AG08396 (cell line): ENCODE results near the gene IGFL3.
"Not testable (repeated sequence)": the region's sequence is repeated elsewhere in the genome, so short reads cannot be mapped to it uniquely, and the experiment has no call there.

Experiments
- DNase-seq: peaks from one replicate; pipeline ENCODE4 v3.0.0; 2012; ENCODE audit warnings: low spot score, mixed read lengths

Gene IGFL3

DNA sequence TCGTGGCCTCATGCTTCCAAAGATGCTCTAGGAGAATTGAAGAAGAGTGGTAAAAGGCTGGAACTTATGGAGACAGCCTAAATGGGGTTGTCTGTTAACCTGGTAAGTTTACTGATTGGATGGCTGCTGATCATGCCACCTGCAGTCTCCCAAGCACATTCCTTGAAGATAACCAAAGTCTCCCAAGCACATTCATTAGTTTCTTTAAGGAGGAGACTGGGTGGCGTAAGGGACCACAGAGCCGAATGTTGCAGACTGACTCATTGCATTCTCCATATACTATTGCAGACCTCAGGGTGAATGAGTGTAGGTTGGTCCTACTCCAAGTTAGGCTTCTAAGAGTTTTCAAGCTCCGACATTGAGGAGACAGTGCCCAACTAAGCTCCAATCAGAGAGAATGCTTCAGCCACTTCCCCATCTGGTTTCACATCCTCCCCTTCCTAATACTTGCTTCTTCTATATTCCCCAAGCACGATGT lies at the start of gene IGFL3:
Gene IGFL3, minus strand, starts transcription at position 51 of the 478 bp plus-strand sequence. Its CDS starts 39 bp downstream, at position 12.
- DNase-seq: no peak

DNA sequence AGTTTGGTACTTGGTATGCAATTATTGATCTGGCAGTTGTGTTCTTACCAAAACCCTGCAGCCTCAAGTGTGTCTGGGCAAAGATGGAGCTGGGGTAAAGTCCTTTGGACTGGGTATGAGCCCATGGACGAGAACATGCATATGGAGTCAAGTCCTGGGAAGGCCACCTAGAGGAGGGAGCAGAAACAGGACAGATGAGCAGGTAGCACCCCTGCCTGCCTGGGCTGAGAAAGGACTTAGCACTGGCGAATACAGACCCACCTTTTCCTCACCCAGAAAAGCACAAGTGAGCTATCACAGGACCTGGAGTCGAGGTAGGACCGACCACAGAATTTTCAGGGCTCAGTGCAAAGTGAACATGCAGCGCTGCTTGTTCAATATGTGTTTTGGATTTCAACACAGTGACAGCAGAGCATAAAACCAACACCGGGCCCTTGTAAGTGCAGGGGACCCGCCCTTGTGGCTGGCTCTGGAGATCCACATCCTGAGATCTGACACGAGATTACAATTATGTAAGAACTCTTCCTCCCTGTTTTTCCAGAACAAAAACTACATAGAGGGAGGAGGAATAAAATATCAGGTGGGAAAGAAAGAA lies 49.5 kb upstream of the IGFL3 start:
- DNase-seq: no peak

DNA sequence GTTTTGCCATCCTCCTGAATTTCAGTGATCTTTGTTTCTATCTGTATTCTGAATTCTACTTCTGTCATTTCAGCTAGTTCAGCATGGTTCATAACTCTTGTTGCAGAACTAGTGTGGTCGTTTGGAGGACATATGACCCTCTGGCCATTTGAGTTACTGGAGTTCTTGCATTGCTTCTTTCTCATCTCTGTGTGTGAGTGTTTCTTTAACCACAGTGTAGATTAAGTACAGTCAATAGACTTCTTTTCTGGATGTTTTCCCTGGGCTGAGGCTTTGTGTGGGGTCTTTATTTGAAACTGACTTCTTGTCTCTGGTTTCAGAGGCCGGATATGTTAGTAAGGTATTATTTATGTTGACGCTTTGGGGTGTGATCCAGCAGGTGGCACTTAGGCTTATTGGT lies 38.2 kb upstream of the IGFL3 start:
- no peak for DNase-seq

DNA sequence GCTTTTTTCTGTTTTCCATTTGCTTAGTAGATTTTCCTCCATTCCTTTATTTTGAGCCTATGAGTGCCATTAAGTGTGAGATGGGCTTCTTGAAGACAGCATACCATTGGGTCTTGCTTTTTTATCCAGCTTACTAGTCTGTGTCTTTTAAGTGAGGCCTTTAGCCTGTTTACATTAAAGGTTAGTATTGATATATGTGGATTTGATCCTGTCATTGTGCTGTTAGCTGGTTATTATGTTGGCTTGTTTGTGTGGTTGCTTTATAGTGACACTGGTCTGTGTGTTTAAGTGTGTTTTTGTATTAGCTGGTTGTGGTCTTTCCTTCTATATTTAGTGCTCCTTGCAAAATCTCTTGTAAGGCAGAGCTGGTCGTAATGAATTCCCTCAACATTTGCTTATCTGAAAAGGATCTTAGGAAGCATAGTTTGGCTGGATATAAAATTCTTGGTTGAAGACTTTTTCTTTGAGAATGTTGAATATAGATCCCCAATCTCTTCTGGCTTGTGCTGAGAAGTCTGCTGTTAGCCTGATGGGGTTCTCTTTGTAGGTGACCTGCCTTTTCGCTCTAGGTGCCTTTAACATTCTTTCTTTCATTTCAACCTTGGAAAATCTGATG lies 37.3 kb upstream of the IGFL3 start:
- DNase-seq: not testable (repeated sequence)

DNA sequence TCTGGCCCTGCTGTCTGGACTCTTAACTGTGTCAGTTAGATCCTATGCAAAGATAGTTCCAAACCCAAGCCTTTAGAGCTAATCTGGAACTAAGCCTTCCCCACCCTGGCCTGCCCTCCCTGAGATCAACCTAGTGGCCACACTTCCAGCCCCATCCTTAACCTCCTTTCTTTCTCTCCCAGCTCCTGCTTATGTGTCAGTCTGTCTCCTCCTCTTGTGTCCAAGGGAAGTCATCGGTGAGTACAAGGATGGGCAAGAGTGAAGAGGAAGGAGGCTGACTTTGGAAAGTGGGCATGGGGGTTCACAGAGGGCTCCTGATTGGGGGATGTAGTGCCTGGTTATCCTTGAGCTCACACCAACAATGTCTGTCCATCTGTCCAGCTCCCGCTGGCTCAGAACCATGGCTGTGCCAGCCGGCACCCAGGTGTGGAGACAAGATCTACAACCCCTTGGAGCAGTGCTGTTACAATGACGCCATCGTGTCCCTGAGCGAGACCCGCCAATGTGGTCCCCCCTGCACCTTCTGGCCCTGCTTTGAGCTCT lies 35.8 kb upstream of the IGFL3 start:
- no peak for DNase-seq

DNA sequence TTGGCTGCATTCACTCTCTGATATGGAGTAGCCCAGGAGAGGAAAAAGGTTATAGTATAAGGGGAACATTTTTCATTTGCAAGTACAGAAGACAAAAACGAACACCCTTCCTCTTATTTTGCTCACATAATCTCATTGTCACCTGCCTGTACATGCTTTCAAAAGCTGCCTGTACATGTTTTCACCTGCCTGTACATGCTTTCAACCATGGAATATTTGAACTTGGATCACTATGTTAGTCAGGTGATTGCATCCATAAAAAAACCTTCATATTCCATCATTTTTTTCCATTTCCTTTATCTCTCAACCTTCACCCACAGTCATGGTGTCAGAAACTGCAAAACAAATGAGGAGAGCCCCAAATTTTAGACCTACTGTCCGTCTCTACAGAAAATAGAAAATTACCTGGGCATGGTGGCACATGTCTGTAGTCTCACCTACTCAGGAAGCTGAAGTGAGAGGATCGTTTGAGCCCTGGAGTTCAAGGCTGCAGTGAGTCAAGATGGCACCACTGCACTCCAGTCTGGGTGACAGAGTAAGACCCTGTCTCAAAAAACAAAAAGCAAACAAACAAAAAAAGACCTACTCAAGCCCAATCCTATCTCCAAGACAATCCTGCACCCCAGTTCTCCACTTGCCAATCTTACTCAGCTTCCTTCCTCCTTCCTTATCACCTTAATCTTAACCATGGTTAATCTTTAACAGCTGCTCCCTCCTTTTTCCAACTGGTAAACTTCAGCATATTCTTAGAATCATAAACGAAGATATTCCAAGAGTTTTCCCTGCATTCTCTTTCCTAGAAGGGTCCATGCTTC lies 35.1 kb upstream of the IGFL3 start:
- DNase-seq: no peak

DNA sequence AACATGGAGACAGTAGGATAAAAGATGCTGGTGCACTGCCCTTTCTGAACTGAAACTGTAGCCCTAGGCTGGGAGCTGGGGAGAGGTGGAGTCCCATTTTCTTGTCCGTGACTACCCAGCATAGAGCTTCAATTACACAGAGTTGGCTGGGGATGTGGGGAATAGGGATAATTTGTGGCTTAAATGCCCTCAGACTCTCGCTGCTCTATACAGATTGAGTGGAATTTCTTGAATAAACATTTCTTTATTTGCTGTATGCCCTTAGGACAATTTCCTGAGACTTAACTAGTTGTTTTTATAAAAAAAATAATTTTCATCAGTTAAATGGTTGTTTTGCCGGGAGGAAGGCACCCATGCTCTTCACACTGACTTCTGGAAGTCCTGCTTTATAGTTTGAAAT lies 30.7 kb upstream of the IGFL3 start:
- DNase-seq: no peak

DNA sequence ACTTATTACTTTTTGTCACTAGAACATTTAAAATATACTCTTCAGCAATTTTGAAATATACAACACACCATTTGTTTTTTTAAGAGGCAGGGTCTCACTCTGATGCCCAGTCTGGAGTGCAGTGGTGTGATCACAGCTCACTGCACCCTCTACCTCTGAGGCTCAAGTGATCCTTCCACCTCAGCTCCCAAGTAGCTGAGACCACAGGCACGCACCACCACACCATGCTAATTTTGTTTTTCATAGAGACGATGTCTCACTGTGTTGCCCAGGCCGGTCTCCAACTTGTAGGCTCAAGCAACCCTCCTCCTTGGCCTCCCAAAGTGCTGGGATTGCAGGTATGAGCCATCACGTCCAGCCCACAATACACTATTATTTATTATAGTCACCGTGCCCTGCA lies 26.1 kb upstream of the IGFL3 start:
- DNase-seq: no peak

DNA sequence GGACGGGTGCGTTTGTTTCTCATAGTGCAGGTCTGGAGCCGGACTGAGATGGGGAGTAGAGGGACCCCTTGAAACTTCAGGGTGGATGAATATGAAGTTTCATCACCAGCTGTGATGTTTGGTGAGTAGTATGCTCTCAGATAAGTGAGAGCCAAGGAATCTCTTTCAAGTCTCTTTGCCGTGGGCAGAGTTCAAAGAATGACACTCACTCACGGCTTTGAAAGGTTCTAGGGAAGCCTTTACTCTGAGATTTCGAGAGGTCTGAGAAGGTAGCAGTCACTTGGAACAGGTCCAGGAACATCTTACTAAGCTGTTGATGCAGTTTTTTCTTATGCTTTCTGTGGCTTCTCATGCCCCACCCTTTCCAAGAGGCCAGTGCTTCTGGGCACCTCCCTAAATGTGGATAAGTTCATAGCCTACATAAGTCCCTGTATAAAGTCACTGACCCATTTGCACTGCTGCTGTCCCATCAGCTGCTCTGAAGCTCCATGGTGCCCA lies 23.4 kb upstream of the IGFL3 start, which contains the start of gene IGFL2:
Gene IGFL2, plus strand, starts transcription at position 448 of the 498 bp plus-strand sequence. Its CDS starts 41 bp downstream, at position 489.
- no peak for DNase-seq

DNA sequence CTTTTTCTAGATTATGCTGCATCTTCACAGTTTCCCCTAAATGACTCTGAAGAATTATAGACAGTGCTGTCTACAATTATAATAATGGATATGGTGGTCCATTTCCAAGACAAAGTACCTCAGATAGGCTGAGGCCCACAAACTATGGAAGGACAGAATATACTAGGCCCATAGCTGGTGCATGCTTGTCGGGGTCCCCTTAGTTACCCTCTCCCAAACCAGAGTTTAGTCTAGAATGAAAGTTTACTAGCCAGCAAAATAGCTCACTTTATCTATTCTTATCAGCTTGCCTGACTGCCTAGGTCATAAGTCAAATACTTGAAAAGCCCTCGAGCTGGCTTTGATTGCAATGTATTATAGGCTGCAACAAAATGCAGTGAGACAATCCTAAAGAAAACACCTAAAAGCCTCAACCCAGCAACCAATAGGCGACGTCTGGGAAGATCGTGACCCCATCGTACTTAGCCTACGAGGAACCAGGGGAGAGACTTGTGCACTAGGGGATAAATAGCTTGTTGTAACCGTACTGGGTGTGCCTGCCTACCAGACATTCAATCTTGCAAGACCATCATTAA lies 22.8 kb upstream of the IGFL3 start:
- no peak for DNase-seq

DNA sequence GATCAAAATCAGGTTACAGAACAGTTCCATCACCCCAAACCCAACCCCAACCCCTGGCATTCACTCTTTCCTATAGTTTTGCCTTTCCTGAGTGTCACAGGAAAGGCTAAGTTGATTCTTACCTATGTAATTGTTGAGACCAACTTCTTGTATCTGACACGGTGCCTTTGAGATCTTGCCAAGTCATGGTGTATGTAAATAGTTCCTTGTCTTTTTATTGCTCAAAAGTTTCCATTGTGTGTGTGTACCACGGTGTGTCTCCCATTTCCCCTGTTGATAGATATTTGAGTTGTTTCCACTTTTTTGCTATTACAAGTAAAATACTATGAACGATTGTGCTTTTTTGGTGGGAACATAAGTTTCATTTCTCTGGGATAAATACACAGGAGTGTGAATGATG lies 20.3 kb upstream of the IGFL3 start:
- no peak for DNase-seq

DNA sequence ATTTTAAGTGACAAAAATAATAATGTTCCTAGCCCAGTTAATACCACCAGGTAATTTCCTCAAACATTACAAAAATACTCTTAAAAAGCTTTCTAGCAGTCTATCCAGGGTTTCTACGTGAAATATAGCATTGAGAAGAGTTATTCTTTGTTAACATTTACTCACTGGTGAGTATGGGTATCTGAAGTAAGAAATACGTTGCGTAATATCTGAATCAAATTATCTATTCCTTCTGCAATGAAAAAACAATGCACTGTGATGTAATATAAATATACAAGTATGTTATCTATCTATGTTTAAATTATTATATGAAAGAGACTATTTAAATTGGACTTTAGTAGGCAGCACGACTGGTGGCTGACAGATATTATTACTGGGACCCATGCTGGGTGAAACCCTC lies 17.8 kb upstream of the IGFL3 start:
- no peak for DNase-seq

DNA sequence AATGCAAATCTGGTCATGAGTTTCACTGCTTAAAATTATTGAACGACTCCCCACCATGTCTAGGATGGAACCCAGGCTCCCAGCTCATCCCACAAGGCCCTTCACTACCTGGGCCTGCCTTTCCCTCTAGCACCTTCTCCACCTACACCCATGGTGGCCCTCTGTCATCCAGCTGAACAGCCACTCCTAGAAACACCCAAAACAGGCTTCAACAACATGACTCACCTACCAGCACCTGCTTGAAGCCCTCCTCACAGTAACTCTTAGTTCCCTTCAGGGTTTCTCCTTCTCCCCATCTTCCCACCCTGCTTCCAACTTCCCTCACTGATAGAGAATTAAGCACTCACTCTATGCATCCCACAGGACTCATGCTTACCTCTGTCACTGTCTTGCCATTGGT lies 16.9 kb upstream of the IGFL3 start:
- no peak for DNase-seq

DNA sequence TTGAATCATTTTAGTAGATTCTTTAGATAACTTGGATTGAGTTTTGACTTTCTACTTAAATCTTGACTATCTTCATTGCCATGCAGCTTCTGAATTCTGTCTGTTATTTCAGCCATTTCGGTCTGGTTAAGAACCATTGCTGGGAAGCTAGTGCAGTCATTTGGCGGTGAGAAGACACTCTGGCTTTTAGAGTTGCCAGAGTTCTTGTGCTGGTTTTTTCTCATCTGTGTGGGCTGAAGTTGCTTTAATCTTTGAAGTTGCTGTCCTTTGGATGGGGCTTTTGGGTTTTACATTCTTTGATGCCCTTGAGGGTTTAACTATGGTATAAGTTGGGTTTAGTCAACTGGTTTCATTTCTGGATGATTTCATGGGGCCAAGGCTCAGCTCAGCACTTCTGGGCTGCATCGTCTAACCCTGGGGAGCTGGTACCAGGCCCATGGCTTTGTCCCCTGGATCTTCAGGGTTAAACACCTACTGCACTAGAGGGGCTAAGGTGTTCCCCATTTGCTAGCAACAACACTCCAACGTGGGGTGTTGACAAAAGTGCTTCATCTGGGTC lies 13.5 kb upstream of the IGFL3 start:
- no peak for DNase-seq

DNA sequence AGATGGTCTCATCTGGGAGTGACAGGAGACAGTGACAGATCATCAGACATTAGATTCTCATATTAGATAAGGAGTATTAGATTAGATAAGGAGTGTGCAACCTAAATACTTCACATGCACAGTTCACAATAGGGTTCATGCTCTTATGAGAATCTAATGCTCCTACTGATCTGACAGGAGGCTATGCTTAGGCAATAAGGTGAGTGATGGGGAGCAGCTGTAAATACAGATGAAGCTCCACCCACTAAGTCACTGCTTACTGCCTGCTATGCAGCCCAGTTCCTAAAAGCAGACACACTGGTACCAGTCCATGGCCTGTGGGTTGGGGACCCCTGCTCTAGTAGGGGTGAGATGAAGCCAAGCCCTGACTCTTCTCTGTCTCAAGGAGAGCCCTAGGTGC lies 10.0 kb upstream of the IGFL3 start:
- DNase-seq: no peak

DNA sequence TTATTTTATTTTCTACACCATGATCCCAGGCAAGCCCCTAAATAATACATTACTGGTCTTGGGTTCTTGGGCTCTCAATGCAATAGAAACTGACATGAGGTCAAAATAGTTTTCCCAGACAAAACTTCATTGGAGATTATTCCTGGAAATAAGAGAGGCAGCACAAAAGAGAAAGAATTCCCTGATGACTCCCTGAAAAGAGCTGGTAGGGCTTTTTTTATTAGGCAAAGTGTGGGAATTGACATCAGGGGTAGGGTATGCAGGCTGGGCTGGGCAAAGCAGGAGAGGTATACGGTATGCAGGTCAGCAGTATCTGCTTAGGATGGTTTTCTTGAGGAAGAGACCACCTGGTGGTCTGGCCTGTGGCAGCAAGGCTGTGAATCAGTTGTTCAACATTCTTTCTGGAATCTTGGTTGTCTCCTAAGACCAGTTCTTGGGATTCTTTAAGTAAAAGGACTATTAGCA lies 9.3 kb upstream of the IGFL3 start:
- no peak for DNase-seq

DNA sequence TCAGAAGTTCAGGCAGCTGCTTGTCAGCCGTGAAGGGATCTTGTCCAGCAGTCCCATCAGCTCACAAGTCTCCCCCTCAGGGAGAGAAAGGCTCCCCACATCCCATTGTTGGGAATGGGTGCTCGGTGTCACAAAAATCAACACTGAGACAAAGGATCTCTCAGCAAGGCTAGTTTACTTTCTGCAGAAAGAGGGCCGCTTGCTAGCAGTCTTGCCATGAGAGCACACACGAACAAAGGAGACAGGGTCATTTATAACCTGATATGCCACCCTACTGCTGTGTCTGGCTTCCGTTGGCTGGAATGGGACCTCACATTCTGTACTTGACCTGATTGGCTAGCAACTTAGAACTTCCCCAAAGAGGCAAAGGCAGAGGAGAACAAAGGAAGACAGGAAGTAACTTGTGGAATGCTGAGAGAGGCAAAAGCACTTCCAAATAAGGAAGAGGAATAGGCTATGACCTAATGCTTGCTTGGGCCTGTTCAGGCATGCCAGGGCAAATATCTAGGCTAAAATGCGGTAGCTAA lies 8.7 kb upstream of the IGFL3 start:
- peak; percentile 55 for DNase-seq

DNA sequence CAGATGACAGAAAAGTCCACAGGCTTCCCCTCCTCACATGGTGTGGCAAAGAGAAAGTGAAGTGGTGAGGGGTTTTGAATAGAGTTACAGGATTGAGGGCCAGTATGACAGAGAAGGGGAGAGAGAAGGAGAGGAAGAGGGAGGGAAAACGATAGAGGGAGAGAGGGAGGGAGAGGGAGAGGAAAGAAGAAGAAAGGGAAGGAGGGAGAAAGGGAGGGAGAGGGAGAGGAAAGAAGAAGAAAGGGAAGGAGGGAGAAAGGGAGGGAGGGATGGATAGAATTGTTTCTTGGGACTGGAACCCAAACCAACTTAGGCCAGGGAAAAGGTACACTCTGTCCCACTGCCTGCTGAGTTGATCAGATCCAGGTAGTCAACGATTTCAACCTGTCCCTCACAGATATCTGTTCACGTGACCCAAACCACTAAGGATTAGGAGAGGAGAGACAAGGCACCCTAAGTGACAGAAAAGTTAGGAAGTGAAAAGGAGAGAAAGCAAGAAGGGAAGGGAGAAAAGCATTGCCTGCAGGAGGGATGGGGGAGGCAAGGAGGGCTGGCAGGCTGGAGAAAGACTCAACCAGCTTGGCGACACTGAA lies 8.1 kb upstream of the IGFL3 start:
- no peak for DNase-seq

DNA sequence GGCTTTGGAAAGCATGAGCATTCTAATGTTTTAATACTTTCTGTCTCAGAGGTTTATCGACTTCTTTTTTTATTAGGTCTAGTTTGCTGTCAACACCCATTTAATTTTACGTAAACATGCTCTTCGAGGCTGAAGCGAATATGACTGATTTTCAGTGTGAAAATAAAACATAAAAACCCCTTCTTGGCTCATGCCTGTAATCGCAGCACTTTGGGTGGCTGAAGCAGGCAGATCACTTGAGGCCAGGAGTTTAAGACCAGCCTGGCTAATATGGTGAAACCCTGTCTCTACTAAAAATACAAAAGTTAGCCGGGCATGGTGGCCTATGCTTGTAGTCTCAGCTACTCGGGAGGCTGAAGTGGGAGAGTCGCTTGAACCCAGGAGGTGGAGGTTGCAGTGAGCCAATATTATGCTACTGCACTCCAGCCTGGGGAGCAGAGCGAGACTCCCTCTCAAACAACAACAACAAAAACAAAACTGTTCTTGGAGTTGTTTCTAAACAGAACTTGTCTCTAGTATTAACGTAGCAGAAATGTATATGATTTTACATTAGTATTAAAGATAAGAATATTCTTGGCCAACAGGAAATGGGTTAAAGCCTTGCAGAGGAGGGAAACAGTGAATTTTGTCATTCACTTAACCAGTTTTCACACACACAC lies 7.1 kb upstream of the IGFL3 start:
- DNase-seq: no peak

DNA sequence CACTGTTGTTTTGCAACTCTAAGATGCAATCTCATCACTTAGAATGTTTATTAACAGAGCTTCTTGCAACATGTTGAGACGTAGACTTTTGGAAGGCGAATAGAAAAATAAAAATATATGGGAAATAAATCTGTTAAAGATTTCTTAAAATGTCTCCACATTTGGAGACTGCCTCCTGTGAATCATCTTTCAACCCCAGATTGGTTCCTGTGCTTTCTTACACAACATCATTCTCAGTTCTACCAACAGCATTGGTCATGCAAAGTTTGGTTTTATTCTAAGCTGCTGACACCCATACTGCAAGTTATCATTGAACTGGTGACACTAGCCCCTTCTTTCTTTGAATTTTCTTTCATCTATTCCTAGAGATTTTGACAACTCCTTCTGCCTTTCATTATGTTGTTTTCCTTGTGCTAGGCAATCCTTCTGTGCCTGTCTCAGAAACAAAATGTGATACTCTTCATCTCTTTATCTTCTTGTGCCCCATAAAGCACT lies 1.6 kb upstream of the IGFL3 start:
- DNase-seq: no peak
